ENCODE results near the gene CDC42BPB. TPM values are rescaled to one million over a fixed set of nuclear protein-coding genes. Genes with fewer than 3 reads are reported as not detected.

Gene CDC42BPB
- total RNA-seq, 1 experiment from 2014 or later = 84.4 TPM

GRCh38 chr14:103061482-103061976 lies 4.2 kb upstream of the CDC42BPB start:
- no peak for DNase-seq (ENCODE audit: low read depth, low spot score)
- intact Hi-C loops (cut with micrococcal nuclease; ENCODE audit: unreplicated experiment) (no loop called here), in situ Hi-C loops (cut with HindIII; ENCODE audit: low pct_unique_long_range_greater_than_20kb, low sequenced_read_pairs) (no loop called here)
- ChIA-PET POLR2A (no interaction called here), CTCF (no interaction called here)
- Histone ChIP-seq H3K27me3 (ENCODE audit: control insufficient read depth, insufficient read depth, low read length) (no peaks in the 10 kb centered on the region), H3K9me3 (ENCODE audit: control insufficient read depth, insufficient read depth, low read depth, low read length) (no peaks in the 10 kb centered on the region), H3K36me3 (ENCODE audit: control insufficient read depth, insufficient read depth, low read length) (no peaks in the 10 kb centered on the region), H3K27ac (ENCODE audit: low read length) (no peak overlapping the region), H3K4me1 (ENCODE audit: control insufficient read depth, insufficient read depth, low read length) (peaks cover 11% of the 10 kb centered on the region), H3K4me3 (ENCODE audit: low read depth in 2 of 2, low read length in 2 of 2) (no peak overlapping the region)
- TF ChIP-seq SIN3A (IDR thresholded peaks at IDR 0.05; ENCODE audit: borderline replicate concordance, insufficient read depth, low read depth, low read length) = no peak
- no peak for TF ChIP-seq TCF7L2 (IDR thresholded peaks at IDR 0.05; ENCODE audit: low read depth, low read length)
- TF ChIP-seq CTCF (IDR thresholded peaks at IDR 0.05) = no peak
- no peak for TF ChIP-seq POLR2AphosphoS5 (IDR thresholded peaks at IDR 0.05; ENCODE audit: low read depth, low read length)
- TF ChIP-seq REST (IDR thresholded peaks at IDR 0.05; ENCODE audit: insufficient read depth in 1 of 2, low read depth in 2 of 2, low read length in 1 of 2) = no peak
- no TSS peak for BruUV-seq (replicated peaks)
- ATAC-seq = no peak

GRCh38 chr14:103059556-103059955 lies 2.2 kb upstream of the CDC42BPB start:
- ATAC-seq (no peak), DNase-seq (ENCODE audit: low read depth, low spot score) (no peak)
- no TSS peak for BruUV-seq (replicated peaks)
- Histone ChIP-seq H3K9me3 (ENCODE audit: control insufficient read depth, insufficient read depth, low read depth, low read length) (no peaks in the 10 kb centered on the region), H3K27me3 (ENCODE audit: control insufficient read depth, insufficient read depth, low read length) (no peaks in the 10 kb centered on the region), H3K27ac (ENCODE audit: low read length) (peak overlapping the region; percentile 87; the same call in 1 of the 2 replicates), H3K36me3 (ENCODE audit: control insufficient read depth, insufficient read depth, low read length) (no peaks in the 10 kb centered on the region), H3K4me3 (ENCODE audit: low read depth in 2 of 2, low read length in 2 of 2) (peak overlapping the region in 1 of 2 experiments; percentile 79; a peak in 2 of 4 replicates), H3K4me1 (ENCODE audit: control insufficient read depth, insufficient read depth, low read length) (peaks cover 20% of the 10 kb centered on the region)
- intact Hi-C loops (cut with micrococcal nuclease; ENCODE audit: unreplicated experiment) = no loop called here
- POLR2A ChIA-PET = no interaction called here
- in situ Hi-C loops (cut with HindIII; ENCODE audit: low pct_unique_long_range_greater_than_20kb, low sequenced_read_pairs) = no loop called here
- CTCF ChIA-PET = no interaction called here
- TF ChIP-seq REST (IDR thresholded peaks at IDR 0.05; ENCODE audit: insufficient read depth in 1 of 2, low read depth in 2 of 2, low read length in 1 of 2) (no peak), POLR2AphosphoS5 (IDR thresholded peaks at IDR 0.05; ENCODE audit: low read depth, low read length) (no peak), TCF7L2 (IDR thresholded peaks at IDR 0.05; ENCODE audit: low read depth, low read length) (no peak), SIN3A (IDR thresholded peaks at IDR 0.05; ENCODE audit: borderline replicate concordance, insufficient read depth, low read depth, low read length) (no peak), CTCF (IDR thresholded peaks at IDR 0.05) (no peak)

Data from Panc1 (cell line).